ENCODE data around the gene CREB3. TPM values are rescaled to one million over a fixed set of nuclear protein-coding genes. Genes with fewer than 3 reads are reported as not detected.

The CREB3 gene
- total RNA-seq, 1 experiment from 2014 or later: 104 TPM

GRCh38 chr9:35748858-35749514 is 16.5 kb downstream of the CREB3 start, which contains the start of the genes GBA2 and RGP1:
Gene GBA2 (minus strand): TSS chr9:35749228. CDS start chr9:35748704, 524 bp downstream.
Gene RGP1 (plus strand): TSS chr9:35749287. CDS start chr9:35749756, 469 bp downstream.
- DNase-seq (ENCODE audit: low read depth): peak; percentile 89

GRCh38 chr9:35749515-35750255 is 17.2 kb downstream of the CREB3 start:
- DNase-seq (ENCODE audit: low read depth): peak; percentile 35

GRCh38 chr9:35750256-35750531 is 17.7 kb downstream of the CREB3 start:
- DNase-seq (ENCODE audit: low read depth): no peak

- DNase-seq (ENCODE audit: low read depth): no peak
These were observed 21.0 kb downstream of the CREB3 start for GRCh38 chr9:35753466-35753865.

GRCh38 chr9:35754264-35754663 is 21.8 kb downstream of the CREB3 start, which contains the start of gene MSMP:
Gene MSMP (minus strand): TSS chr9:35754276. CDS start chr9:35754129, 147 bp downstream.
- DNase-seq (ENCODE audit: low read depth): no peak

GRCh38 chr9:35755071-35755470 is 22.6 kb downstream of the CREB3 start:
- no peak for DNase-seq (ENCODE audit: low read depth)

- DNase-seq (ENCODE audit: low read depth): peak; percentile 78
These were observed 24.1 kb downstream of the CREB3 start for GRCh38 chr9:35756275-35757225.

GRCh38 chr9:35757226-35757891 is 24.9 kb downstream of the CREB3 start:
- DNase-seq (ENCODE audit: low read depth): peak; percentile 81

GRCh38 chr9:35757892-35758275 is 25.4 kb downstream of the CREB3 start:
- no peak for DNase-seq (ENCODE audit: low read depth)

GRCh38 chr9:35758475-35759050 is 26.1 kb downstream of the CREB3 start:
- no peak for DNase-seq (ENCODE audit: low read depth)

- DNase-seq (ENCODE audit: low read depth): no peak
These were observed 27.3 kb downstream of the CREB3 start for GRCh38 chr9:35759795-35760194.

GRCh38 chr9:35760651-35761050 is 28.2 kb downstream of the CREB3 start:
- DNase-seq (ENCODE audit: low read depth): peak; percentile 86

- no peak for DNase-seq (ENCODE audit: low read depth)
These were observed 30.7 kb downstream of the CREB3 start for GRCh38 chr9:35763181-35763580.

GRCh38 chr9:35763803-35764202 is 31.3 kb downstream of the CREB3 start:
- DNase-seq (ENCODE audit: low read depth): no peak

GRCh38 chr9:35766997-35767396 is 34.5 kb downstream of the CREB3 start:
- no peak for DNase-seq (ENCODE audit: low read depth)

GRCh38 chr9:35767458-35767857 is 35.0 kb downstream of the CREB3 start:
- DNase-seq (ENCODE audit: low read depth): no peak

GRCh38 chr9:35769763-35770162 is 37.3 kb downstream of the CREB3 start:
- no peak for DNase-seq (ENCODE audit: low read depth)

- DNase-seq (ENCODE audit: low read depth): no peak
These were observed 38.6 kb downstream of the CREB3 start for GRCh38 chr9:35771075-35771433.

GRCh38 chr9:35771534-35771933 is 39.1 kb downstream of the CREB3 start:
- no peak for DNase-seq (ENCODE audit: low read depth)

- no peak for DNase-seq (ENCODE audit: low read depth)
These were observed 39.5 kb downstream of the CREB3 start for GRCh38 chr9:35771943-35772342.

- no peak for DNase-seq (ENCODE audit: low read depth)
These were observed 42.6 kb downstream of the CREB3 start for GRCh38 chr9:35774907-35775635.
